ENCODE measurements around the gene RETREG1. TPM values are rescaled to one million over a fixed set of nuclear protein-coding genes. Genes with fewer than 3 reads are reported as not detected.

Gene RETREG1
- total and polyA plus RNA-seq, 2 of the 13 experiments (the other 11 are each of a cell fraction or from before 2014, with no cell fraction given) = 0.07 TPM; not detected in 1

- CTCF ChIA-PET (ENCODE audit: low intra/inter-chr PET ratio, low total read pairs) = no interaction called here
- no peak overlapping the region for H3K4me2 ChIP-seq (ENCODE audit: low read depth, low read length)
- no peaks in the 10 kb centered on the region for H3K9me3 ChIP-seq (ENCODE audit: low read length)
- TF ChIP-seq ERF (CRISPR knock-in tag; IDR thresholded peaks at IDR 0.05) = no peak
- TF ChIP-seq, protein P1, sequence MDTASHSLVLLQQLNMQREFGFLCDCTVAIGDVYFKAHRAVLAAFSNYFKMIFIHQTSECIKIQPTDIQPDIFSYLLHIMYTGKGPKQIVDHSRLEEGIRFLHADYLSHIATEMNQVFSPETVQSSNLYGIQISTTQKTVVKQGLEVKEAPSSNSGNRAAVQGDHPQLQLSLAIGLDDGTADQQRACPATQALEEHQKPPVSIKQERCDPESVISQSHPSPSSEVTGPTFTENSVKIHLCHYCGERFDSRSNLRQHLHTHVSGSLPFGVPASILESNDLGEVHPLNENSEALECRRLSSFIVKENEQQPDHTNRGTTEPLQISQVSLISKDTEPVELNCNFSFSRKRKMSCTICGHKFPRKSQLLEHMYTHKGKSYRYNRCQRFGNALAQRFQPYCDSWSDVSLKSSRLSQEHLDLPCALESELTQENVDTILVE (CRISPR knock-in tag; IDR thresholded peaks at IDR 0.05) = no peak
- TF ChIP-seq, protein P2, sequence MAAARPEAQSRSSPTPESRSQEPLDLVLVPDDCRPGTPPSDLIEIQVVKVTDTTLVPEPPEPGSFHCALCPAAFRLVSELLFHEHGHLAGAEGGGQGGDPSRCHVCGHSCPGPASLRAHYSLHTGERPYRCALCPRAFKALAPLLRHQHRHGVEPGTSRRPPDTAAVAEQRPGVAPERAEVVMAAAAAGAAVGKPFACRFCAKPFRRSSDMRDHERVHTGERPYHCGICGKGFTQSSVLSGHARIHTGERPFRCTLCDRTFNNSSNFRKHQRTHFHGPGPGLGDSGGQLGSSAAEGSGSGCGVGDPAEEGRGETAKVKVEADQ (CRISPR knock-in tag; IDR thresholded peaks at IDR 0.05; ENCODE audit: borderline replicate concordance) = no peak
- TF ChIP-seq E2F5 (CRISPR knock-in tag; conservative IDR thresholded peaks at IDR 0.05) = no peak
- TF ChIP-seq ZKSCAN5 (CRISPR knock-in tag; IDR thresholded peaks at IDR 0.05) = no peak
- no peak for TF ChIP-seq SMAD9 (CRISPR knock-in tag; IDR thresholded peaks at IDR 0.05)
- no peak overlapping the region for H3K4me3 ChIP-seq (replicated peaks in 1 of 3; ENCODE audit: insufficient read depth in 1 of 3, low read depth in 2 of 3, low read length in 3 of 3)
- H4K20me1 ChIP-seq (ENCODE audit: insufficient read depth, low read length) = no peaks in the 10 kb centered on the region
- FAIRE-seq (no peak), DNase-seq (ENCODE audit: low spot score) (no peak), ATAC-seq (no peak)
- intact Hi-C loops (cut with micrococcal nuclease; ENCODE audit: unreplicated experiment) (no loop called here), in situ Hi-C loops (cut with HindIII; ENCODE audit: extremely low pct_ligation_motif_present, low pct_unique_long_range_greater_than_20kb) (no loop called here)
- no peaks in the 10 kb centered on the region for H3K27me3 ChIP-seq (ENCODE audit: control insufficient read depth in 1 of 2, insufficient read depth in 2 of 2, low read length in 2 of 2)
- POLR2A ChIA-PET = no interaction called here
- no peak overlapping the region for H3K27ac ChIP-seq (ENCODE audit: extremely low read length, insufficient read depth, low read length)
- H3K79me2 ChIP-seq (ENCODE audit: insufficient read depth, low read length) = no peaks in the 10 kb centered on the region
- no peaks in the 10 kb centered on the region for H3K36me3 ChIP-seq (replicated peaks in 1 of 2; ENCODE audit: control insufficient read depth in 1 of 2, insufficient read depth in 2 of 2, low read length in 2 of 2)
- peaks cover 23% of the 10 kb centered on the region for H3K4me1 ChIP-seq (ENCODE audit: insufficient read depth, low read length)
- H3K9ac ChIP-seq (ENCODE audit: insufficient read depth, low read depth, low read length) = no peak overlapping the region
- H2AFZ ChIP-seq (ENCODE audit: low read length) = no peak overlapping the region
- BruUV-seq (replicated peaks) = no TSS peak
- WGBS (ENCODE audit: low lambda C conversion rate) = 67% methylated on average over 4 of the region's 4 CpGs
These were observed 24.5 kb downstream of the RETREG1 start for GRCh38 chr5:16592255-16592654.

DNA sequence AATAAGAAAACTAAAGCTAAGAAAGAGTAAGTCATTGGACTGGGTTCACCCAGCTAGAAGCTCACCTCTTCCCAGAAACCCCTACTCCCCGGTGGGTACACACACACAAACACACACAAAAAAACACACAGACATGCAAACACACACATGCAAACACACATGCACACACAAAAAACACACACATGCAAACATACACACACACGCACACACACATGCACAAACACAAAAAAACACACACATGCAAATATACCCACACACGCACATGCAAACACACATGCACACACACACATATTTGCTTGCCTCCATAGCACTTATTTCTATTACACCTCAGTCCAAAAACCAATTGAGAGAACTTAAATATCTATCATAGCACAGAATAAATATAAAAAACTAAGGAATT, 26.1 kb downstream of the RETREG1 start:
- no peak for FAIRE-seq
- Histone ChIP-seq H3K4me3 (replicated peaks in 1 of 3; ENCODE audit: insufficient read depth in 1 of 3, low read depth in 2 of 3, low read length in 3 of 3) (no peak overlapping the region), H2AFZ (ENCODE audit: low read length) (no peak overlapping the region), H3K4me1 (ENCODE audit: insufficient read depth, low read length) (peaks cover 23% of the 10 kb centered on the region), H3K27me3 (ENCODE audit: control insufficient read depth in 1 of 2, insufficient read depth in 2 of 2, low read length in 2 of 2) (no peaks in the 10 kb centered on the region), H3K79me2 (ENCODE audit: insufficient read depth, low read length) (no peaks in the 10 kb centered on the region), H4K20me1 (ENCODE audit: insufficient read depth, low read length) (no peaks in the 10 kb centered on the region), H3K36me3 (replicated peaks in 1 of 2; ENCODE audit: control insufficient read depth in 1 of 2, insufficient read depth in 2 of 2, low read length in 2 of 2) (no peaks in the 10 kb centered on the region), H3K27ac (ENCODE audit: extremely low read length, insufficient read depth, low read length) (no peak overlapping the region), H3K4me2 (ENCODE audit: low read depth, low read length) (no peak overlapping the region), H3K9me3 (ENCODE audit: low read length) (no peaks in the 10 kb centered on the region), H3K9ac (ENCODE audit: insufficient read depth, low read depth, low read length) (no peak overlapping the region)
- TF ChIP-seq, protein P3, sequence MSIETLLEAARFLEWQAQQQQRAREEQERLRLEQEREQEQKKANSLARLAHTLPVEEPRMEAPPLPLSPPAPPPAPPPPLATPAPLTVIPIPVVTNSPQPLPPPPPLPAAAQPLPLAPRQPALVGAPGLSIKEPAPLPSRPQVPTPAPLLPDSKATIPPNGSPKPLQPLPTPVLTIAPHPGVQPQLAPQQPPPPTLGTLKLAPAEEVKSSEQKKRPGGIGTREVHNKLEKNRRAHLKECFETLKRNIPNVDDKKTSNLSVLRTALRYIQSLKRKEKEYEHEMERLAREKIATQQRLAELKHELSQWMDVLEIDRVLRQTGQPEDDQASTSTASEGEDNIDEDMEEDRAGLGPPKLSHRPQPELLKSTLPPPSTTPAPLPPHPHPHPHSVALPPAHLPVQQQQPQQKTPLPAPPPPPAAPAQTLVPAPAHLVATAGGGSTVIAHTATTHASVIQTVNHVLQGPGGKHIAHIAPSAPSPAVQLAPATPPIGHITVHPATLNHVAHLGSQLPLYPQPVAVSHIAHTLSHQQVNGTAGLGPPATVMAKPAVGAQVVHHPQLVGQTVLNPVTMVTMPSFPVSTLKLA (IDR thresholded peaks at IDR 0.05) = peak; percentile 80
- no peak for TF ChIP-seq ZSCAN31 (CRISPR knock-in tag; IDR thresholded peaks at IDR 0.05; ENCODE audit: low read depth)
- TF ChIP-seq NFE2L1 (CRISPR knock-in tag; IDR thresholded peaks at IDR 0.05; ENCODE audit: borderline replicate concordance) = no peak
- TF ChIP-seq ZNF136 (CRISPR knock-in tag; IDR thresholded peaks at IDR 0.05; ENCODE audit: low read depth) = no peak
- 0 out of 2 replicates have a peak, but pooled peaks have one; percentile 7 for TF ChIP-seq FOXP1 (IDR thresholded peaks at IDR 0.05)
- no peak for TF ChIP-seq FOXP1 (CRISPR knock-in tag; IDR thresholded peaks at IDR 0.05)
- WGBS (ENCODE audit: low lambda C conversion rate) = 89% methylated on average over 3 of the region's 3 CpGs
- CTCF ChIA-PET (ENCODE audit: low intra/inter-chr PET ratio, low total read pairs) = no interaction called here
- no peak for ATAC-seq
- intact Hi-C loops (cut with micrococcal nuclease; ENCODE audit: unreplicated experiment) = no loop called here
- no TSS peak for BruUV-seq (replicated peaks)
- POLR2A ChIA-PET = no interaction called here
- in situ Hi-C loops (cut with HindIII; ENCODE audit: extremely low pct_ligation_motif_present, low pct_unique_long_range_greater_than_20kb) = no loop called here
- DNase-seq (ENCODE audit: low spot score) = no peak

All from HepG2 (cell line).